ENCODE data around the gene SERTM2.

The SERTM2 gene

DNA sequence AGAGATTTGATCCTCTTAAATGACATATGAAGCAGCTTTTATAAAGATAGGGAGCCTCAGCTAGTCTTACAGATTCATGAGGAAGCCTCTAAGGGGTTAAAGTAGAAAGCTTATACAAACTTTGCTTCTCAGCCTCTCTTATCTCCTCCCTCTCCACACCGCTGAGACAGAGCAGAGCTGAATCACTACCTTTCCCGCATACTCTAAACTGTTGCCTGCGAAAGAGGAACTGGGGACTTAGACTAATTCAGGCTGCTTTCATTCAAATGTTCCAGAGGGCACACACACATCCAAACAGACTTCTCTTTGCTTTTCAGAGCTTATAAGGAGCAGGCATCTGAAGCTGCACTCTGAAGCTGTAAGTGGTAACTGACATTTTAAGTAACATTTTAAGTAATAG, at the start of gene SERTM2:
Gene SERTM2 (plus strand): TSS at position 169 of the 400 bp plus-strand sequence. CDS start 7,213 bp downstream, outside the sequence.
- Histone ChIP-seq H3K27ac (no peak within 1 kb of the TSS), H3K27me3 (no peaks in the 10 kb centered on the region), H3K9me3 (no peaks in the 10 kb centered on the region), H3K4me3 (no peak within 1 kb of the TSS), H3K36me3 (no peaks in the 10 kb centered on the region), H3K4me1 (no peaks in the 10 kb centered on the region)
- TF ChIP-seq, protein P1, sequence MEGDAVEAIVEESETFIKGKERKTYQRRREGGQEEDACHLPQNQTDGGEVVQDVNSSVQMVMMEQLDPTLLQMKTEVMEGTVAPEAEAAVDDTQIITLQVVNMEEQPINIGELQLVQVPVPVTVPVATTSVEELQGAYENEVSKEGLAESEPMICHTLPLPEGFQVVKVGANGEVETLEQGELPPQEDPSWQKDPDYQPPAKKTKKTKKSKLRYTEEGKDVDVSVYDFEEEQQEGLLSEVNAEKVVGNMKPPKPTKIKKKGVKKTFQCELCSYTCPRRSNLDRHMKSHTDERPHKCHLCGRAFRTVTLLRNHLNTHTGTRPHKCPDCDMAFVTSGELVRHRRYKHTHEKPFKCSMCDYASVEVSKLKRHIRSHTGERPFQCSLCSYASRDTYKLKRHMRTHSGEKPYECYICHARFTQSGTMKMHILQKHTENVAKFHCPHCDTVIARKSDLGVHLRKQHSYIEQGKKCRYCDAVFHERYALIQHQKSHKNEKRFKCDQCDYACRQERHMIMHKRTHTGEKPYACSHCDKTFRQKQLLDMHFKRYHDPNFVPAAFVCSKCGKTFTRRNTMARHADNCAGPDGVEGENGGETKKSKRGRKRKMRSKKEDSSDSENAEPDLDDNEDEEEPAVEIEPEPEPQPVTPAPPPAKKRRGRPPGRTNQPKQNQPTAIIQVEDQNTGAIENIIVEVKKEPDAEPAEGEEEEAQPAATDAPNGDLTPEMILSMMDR (IDR thresholded peaks at IDR 0.05) = no peak
- no peak for DNase-seq
- intact Hi-C loops (cut with DNase I; ENCODE audit: low total_unique reads) = no loop called here

DNA sequence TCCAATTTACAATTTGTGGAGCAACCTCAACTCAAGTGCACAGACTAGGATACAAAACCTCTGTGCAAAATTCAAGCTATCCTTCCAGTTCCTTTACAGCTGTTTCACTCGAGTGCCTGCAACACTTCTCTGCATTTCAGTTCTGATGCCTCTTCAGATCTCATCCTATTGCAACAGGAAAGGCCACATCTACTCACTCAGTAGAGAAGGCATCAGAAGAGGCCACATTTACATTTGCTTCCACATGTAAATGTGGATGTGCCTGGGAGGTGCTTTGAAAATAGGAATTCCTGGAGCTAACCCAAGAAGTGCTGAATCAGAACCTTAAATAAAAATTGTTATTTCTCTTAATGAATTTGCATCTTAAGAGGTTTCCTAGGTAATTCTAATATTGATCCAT, 45.8 kb upstream of the SERTM2 start:
- Histone ChIP-seq H3K4me1 (peaks cover 0 to 3% (median 0%) of the 10 kb centered on the region in 4 donors), H3K4me3 (no peak overlapping the region), H3K27ac (no peak overlapping the region), H3K27me3 (no peaks in the 10 kb centered on the region), H3K36me3 (no peaks in the 10 kb centered on the region), H3K9me3 (no peaks in the 10 kb centered on the region)
- TF ChIP-seq, protein P1 (IDR thresholded peaks at IDR 0.05) = no peak
- no peak for DNase-seq
- intact Hi-C loops (cut with DNase I; ENCODE audit: low total_unique reads) = no loop called here

DNA sequence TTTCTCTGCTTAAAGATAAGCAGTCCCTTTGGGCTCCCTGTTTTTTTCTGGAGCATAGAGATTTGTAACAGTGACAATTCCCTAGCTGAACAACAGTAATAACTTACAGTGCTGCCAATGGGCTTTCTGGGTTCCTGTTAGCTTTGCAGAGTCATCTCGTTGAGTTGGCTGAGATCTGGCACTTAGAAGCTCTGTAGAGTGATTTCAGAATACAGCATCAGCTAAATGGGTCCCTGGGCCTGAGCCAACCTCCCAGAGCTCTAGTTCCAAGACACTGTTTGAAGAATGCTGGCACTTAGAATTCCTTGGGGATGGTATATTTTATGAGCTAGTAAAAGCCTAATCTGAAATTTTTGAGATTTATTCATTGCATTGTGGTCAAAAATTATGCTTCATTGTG, 43.5 kb upstream of the SERTM2 start:
- TF ChIP-seq, protein P1 (IDR thresholded peaks at IDR 0.05) = no peak
- peak; percentile 39 to 68 for DNase-seq
- Histone ChIP-seq H3K4me1 (peaks cover 0 to 3% (median 0%) of the 10 kb centered on the region in 4 donors), H3K9me3 (peaks cover 0 to 13% (median 11%) of the 10 kb centered on the region in 3 donors), H3K36me3 (no peaks in the 10 kb centered on the region), H3K4me3 (no peak overlapping the region), H3K27me3 (no peaks in the 10 kb centered on the region), H3K27ac (no peak overlapping the region)
- intact Hi-C loops (cut with DNase I; ENCODE audit: low total_unique reads) = no loop called here

DNA sequence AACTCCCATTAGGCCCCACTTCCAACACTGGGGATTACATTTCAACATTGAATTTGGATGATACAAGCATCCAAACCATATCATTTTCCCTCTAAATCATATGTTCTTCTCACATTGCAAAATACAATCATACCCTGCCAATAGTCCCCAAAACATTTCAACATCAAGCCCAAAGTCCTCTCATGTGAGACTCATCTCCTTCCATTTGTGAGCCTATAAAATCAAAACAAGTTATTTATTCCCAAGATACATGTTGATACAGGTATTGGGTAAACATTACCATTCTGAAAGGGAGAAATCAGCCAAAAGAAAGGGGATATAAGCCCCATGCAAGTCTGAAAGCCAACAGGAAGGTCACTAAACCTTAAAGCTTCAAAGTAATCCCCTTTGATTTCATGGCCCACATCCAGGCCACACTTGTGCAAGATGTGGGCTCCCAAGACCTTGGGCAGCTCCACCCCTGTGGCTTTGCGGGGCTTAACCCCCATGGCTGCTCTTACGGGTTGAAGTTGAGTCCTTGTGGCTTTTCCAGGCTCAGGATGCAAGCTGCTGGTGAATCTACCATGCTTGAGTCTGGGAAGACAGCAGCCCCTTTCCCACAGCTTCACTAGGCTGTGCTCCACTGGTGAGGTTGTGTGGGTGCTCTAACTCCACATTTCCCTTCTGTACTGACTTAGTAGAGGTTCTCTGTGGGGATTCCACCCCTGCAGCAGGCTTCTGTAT, 40.6 kb upstream of the SERTM2 start:
- peaks cover 0 to 13% (median 11%) of the 10 kb centered on the region in 3 donors for H3K9me3 ChIP-seq
- no peak for DNase-seq
- no peak overlapping the region for H3K27ac ChIP-seq

DNA sequence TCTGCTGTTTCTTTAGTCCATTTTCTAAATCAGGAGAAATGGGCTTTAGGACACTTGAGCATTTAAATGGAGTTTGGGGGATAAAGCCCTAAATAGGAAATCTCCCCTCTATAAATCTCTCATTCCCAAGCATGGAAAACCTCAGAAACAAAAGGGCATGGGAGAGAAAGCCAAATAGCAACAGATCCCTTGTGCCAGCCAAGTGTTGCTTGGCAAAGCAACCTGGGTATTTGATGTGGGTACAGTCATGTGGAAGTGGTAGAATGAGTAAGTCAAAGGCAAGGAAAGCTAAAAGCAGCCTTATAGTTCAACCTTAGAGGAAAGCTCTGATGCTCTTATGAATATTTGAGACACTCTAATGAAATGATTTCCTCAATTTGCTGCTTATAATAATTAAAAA, 29.5 kb upstream of the SERTM2 start:
- Histone ChIP-seq H3K36me3 (no peaks in the 10 kb centered on the region), H3K27me3 (no peaks in the 10 kb centered on the region), H3K27ac (no peak overlapping the region), H3K4me1 (no peaks in the 10 kb centered on the region), H3K4me3 (no peak overlapping the region), H3K9me3 (peaks cover 0 to 13% (median 9%) of the 10 kb centered on the region in 3 donors)
- no peak for DNase-seq
- intact Hi-C loops (cut with DNase I; ENCODE audit: low total_unique reads) = no loop called here
- TF ChIP-seq, protein P1 (IDR thresholded peaks at IDR 0.05) = no peak

More for the DNA sequence above, 40.6 kb upstream of the SERTM2 start:
- H3K36me3 ChIP-seq = no peaks in the 10 kb centered on the region
- peaks cover 0 to 3% (median 0%) of the 10 kb centered on the region in 4 donors for H3K4me1 ChIP-seq
- intact Hi-C loops (cut with DNase I; ENCODE audit: low total_unique reads) = no loop called here
- no peak overlapping the region for H3K4me3 ChIP-seq
- H3K27me3 ChIP-seq = no peaks in the 10 kb centered on the region
- TF ChIP-seq, protein P1 (IDR thresholded peaks at IDR 0.05) = no peak

All from tibial artery (tissue), 4 donors.